OCI-LY3 (cell line): Measurements from ENCODE around the gene FGGY.

Source experiments
- CTCF ChIP-seq: fragments of 200-600, 300-600 bp; sonication (generic); IDR thresholded peaks from 2 replicates; pipeline ENCODE4 v1.5.1; 2014; ENCODE audit warnings: antibody characterized with exemption, low read length, low read depth
- EZH2phosphoT487 ChIP-seq: fragments of 200-600 bp; shearing (Covaris generic); IDR thresholded peaks from 2 replicates; pipeline ENCODE4 v1.6.1; 2018; ENCODE audit warnings: antibody characterized with exemption, mixed run types, low read depth

GRCh38 chr1:59598120-59598440 is 301.2 kb downstream of the FGGY start:
- TF ChIP-seq CTCF (no peak), EZH2phosphoT487 (no peak)
